HEK293T (cell line): ENCODE measurements around the gene METAP1D.

Experiments
- BHLHE40 ChIP-seq: fragments of 450-650 bp; IDR thresholded peaks from 2 replicates; pipeline ENCODE4 v1.6.1; 2016; ENCODE audit warnings: mild to moderate bottlenecking, moderate library complexity, borderline replicate concordance
- FOXA1 ChIP-seq: fragments of 450-650 bp; IDR thresholded peaks from 2 replicates; pipeline ENCODE4 v1.6.1; 2016; ENCODE audit warnings: mild to moderate bottlenecking
- ZNF384 ChIP-seq: fragments of 450-650 bp; IDR thresholded peaks from 2 replicates; pipeline ENCODE4 v1.6.1; 2016

DNA sequence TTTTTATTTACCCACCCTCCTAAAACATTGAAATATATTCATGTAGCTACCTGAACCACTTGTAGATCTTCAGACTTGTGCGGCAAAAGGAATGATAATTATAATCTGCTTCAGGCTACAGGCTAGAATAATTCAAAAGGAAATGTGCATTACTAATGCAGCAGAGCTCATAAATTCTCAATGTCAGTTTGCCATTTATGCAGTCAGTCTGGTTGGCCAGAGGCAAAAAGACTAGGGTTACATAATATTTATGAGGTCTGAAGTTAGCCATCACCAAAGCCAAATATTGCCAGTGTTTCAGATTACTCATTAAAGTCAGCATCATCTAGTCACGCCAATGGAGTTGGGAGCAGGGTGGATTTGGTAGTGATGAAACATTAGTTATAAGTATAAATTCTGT lies 38.9 kb downstream of the METAP1D start:
- no peak for TF ChIP-seq ZNF384
- no peak for TF ChIP-seq BHLHE40
- TF ChIP-seq FOXA1, result no peak
